Dedifferentiated amniotic fluid mesenchymal stem cell (primary cell): ENCODE data around the gene NES.

Experiments used
- DNase-seq: peaks from one replicate; pipeline ENCODE4 v3.0.0-alpha.2; 2016; ENCODE audit errors: extremely low spot score

NES gene

DNA sequence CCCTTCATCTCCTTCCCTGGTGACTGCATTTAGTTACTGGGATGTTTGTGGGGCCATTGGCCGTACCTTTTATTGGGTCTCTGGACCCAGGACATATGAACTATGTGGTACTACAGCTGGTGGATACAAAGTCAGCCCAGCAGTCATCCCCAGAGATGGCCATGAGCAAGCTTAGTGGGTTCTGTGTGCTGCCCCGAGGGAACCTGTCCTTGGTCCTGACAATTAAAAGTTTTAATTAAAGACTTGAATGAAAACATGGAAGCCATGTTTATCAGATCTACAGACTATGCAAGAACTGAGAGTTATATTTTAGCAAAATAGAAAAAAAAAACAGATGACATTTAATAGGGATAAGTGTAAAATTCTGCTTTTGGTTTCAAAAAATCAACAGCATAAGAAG, 2.8 kb upstream of the NES start:
- no peak for DNase-seq

DNA sequence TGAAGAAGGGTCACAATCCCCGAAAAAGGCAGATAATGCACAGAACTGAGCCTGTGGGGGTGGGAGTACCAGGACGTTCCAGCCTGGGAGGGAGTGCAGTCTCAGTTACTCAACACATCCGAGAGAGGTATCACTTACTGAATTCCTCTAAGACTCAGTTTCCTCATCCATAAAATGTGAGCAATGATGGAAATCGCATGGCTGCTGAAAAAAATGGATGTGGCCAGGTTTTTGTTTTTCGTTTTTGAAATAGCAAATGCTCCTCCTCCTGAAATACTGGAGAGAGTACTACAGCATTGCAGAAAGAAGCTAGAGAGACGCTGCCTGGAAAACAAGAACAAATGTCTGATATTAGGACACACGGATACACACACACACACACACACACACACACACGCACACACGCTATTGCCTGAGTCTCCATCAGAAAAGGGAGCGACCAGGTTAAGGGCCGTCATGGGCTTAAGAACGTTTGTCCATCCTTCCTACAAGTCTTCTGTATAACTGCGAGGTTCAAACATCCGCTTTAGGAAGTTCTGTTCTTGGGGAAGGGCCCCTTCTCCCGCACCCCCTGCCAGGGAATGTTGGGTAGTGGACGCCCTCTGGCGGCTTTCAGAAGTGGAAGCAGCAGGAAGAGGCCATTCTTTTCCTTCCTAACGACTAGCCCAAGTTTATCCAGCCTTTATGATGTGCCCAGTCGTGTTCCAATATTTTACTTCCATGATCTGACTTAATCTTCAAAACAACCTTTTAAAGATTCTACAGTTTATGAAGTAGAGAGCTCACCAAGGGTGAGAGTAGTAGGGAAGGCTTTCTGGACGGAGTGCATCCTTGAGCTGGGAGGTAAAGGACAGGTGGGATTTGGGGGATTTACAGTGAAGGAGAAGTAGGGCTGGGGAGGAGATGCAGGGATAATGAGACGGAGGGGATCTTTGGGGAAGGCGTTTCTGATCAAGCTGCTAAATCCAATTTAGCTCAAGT, 699 bp upstream of the NES start:
- peak; percentile 77 for DNase-seq

GRCh38 chr1:156676114-156676819, 940 bp downstream of the NES start:
- no peak for DNase-seq

- no peak for DNase-seq
Measured at GRCh38 chr1:156675210-156676113, 1.7 kb downstream of the NES start.

DNA sequence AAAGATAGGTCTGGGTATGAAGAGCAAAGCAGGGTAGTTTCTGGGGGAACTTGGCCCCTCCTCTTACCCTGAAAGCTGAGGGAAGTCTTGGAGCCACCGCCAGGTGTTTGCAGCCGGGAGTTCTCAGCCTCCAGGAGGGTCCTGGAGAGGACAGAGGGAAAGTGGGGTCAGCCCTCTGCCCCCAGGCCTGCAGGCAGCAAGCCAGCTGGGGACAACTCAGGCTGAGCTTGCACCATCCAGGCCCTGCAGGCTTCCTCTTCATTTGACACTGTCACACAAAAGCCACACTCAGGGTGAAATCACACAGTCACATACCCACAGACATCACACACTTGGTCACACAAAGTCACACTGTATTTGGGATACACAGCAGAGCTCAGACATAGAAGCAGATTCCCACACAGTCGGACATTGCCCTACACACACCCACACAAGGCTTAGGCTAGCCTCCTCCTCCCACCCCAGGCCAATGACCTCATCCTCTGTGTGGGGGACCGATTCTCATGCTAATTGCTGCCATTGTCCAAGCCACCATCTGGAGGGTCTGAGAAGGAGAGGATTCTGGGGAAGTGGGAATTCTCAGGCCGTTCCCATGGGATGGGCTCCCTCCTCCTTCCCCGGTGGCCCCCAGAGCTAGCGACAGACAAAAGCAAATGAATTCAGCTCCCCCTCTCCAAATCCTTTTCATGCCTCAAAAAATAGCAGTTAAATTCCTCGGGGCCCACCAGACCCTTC, 3.7 kb downstream of the NES start:
- no peak for DNase-seq

- no peak for DNase-seq
Measured at GRCh38 chr1:156671804-156672203, 5.4 kb downstream of the NES start.

DNA sequence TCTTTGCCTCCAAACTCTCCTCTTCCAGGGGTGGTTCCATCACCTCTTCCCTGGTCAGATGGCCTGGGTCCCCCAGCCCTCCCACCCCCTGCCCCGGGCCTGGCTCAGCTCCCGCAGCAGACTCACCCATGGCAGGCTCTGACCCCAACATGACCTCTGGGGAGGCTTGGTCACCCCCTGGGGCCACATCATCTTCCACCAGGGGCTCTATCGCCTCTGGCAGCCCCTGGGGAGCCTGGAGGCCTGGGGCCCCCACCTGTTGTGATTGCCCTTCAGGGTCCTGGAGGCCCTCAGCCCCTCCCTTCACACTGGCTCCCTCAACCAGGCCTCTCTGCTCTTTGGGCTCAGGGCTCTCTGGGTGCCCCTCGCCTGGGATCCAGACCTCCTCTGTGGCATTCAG, 6.4 kb downstream of the NES start:
- DNase-seq = no peak

GRCh38 chr1:156670359-156670758, 6.8 kb downstream of the NES start:
- DNase-seq = no peak

DNA sequence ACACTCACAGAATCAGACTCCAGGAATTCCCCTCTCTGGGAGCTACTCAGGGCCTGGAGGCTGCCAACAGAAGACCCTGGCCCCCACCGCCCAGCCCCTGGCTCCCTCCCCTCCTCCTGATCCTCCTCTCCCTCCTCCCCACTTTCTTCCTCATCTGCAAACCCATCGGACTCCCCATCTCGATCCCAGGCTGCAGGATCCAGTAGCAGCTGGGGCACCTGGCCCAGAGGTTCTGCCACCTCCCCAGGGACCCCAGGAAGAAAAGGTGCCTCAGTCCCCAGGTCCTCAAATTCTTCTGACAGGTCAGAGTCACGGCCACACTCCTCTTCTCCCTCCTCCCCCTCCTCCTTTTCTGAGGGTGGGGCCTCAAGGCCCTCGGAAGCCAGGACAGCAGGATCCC, 7.4 kb downstream of the NES start:
- no peak for DNase-seq

DNA sequence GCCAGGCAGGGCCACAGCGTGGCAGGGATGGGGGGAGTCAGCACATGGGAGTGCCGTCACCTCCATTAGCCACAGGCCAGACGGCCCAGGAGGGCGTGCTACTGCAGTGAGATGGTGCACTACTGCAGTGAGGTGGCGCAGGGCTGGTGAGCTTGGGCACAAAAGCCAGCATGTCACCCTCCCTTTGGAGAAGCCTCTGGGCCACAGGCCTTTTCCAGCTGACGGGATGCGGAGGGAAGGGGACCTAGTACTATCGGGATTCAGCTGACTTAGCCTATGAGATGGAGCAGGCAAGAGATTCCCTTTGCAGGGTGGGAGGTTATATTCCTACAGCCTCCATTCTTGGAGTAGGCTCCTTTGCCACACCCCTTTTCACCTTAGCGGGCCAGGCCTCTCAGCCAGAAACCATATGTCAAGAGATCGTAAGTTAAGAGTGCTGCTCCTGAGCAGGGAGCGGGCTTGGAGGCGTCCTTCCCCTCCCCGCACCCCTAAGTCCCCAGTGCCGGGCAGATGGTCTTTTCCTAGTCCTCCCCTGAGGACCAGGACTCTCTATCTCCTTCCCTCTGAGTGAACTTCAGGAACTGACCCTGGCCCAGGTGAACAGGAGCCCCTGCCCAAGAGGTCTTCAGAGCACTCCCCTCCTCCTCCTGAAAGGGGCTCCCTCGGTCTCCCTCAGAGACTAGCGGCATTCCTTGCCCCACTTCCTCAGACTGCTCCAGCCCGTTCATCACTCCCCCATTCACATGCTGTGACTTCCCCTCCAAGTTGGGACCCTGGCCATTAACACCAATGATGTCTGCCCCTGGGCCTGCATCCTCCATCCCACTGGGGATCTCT, 8.2 kb downstream of the NES start:
- DNase-seq = no peak

DNA sequence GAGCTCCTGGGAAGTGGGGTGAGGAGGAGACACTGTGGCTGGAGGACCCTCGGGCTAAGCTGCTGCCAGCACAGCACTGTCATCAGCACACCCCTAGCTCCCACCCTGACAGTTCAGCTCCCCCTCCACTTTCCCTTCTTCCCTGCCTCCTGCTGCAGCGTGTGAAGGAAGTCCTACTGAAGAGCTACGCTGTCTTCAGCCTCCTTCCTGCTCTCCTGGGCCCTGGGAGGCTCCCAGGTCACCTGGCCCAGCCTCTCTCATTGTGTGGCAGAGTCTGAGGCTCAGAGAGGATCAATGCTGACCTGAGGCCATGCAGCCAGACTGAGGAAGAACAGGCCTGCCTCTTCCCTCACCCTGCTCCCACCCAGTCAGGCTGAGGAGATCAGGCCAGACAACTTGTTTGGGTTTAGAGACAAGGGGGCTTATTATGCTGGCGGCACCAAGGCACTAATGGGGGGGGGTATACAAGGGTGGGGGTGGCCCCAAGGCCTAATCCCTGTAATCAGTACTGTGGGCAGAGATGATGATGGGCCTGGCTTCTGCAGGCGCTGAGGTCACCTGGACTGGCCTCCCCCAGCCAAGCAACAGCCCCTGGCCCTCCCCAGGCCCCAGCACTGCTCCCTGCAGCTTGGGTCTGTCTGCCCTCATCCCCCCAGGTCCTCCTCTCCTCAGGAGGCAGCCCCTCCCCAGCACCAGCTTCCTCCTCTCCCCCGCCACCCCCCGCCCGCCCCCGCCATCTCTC, 9.1 kb downstream of the NES start:
- DNase-seq = no peak

DNA sequence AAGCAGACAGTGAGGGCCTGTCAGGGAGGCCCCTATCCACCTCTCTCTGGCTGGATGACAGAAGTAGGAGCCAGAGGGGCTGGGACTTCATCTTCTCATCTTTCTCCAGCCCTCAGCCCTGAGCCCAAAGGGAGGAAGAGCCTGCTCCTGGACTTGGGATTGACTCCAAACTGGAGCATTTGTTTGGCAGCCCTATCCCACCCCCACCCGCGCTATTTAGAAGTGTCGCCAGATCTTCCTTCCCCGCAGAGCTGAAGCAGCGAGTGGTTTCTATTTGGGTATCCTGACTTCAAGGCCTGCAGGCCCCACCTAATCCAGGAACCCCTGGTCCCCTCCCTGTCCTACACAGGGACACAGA, 9.6 kb downstream of the NES start:
- no peak for DNase-seq

DNA sequence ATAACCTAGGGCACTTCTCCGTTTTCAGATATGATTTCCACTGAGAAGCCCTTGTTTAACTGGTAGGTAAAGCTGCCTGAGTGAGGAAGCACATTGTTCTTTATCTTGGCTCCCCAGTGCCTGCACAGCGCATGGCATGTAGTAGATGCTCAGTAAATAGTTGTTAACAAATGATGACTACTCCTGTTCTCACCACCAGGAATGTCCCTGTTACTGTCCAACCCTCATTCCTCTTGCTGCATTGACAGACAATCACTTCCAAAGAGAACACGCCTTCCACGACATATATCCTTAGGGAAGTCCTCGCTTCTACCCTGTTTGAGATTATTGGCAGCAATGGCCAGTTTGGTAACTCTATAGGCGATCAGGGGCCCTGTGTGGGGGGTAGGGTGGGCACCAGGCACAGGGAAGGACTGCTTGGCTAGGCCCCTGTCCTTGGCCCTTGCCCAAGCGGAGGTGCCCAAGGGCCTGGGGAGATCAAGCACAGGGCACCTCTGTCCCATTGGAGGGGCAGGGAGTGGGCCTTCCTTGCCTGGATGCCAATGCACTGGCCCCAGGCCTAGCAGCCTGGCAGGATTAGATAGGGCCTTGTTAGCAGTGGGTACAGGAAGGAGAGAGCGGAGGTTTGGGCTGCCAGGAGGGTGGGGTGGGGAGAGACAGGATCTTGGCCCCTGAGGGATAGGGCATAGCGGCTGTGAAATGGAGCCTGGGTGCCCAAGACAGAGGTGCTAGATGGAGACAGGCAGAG, 10.2 kb downstream of the NES start:
- no peak for DNase-seq

DNA sequence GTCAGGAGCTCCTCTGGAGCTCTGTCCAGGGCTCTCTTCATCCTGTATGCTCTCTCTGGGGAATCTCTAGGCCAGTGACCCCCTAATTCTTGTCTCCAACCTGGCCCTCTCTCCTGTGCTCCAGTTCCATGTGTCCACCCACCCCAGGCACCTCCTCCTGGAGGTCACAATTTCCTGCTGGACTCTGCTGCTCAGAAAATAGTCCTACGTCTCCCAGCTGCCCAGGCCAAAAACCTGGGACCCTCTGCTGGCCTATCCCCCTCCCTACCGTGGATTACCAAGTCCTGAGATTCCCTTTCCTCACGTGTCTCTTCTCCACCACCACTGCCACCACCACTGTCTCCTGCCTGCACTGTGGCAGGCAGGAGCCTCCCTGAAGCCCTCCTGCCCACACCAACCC, 11.7 kb downstream of the NES start:
- no peak for DNase-seq

- no peak for DNase-seq
Measured at GRCh38 chr1:156664767-156665411, 12.3 kb downstream of the NES start.

DNA sequence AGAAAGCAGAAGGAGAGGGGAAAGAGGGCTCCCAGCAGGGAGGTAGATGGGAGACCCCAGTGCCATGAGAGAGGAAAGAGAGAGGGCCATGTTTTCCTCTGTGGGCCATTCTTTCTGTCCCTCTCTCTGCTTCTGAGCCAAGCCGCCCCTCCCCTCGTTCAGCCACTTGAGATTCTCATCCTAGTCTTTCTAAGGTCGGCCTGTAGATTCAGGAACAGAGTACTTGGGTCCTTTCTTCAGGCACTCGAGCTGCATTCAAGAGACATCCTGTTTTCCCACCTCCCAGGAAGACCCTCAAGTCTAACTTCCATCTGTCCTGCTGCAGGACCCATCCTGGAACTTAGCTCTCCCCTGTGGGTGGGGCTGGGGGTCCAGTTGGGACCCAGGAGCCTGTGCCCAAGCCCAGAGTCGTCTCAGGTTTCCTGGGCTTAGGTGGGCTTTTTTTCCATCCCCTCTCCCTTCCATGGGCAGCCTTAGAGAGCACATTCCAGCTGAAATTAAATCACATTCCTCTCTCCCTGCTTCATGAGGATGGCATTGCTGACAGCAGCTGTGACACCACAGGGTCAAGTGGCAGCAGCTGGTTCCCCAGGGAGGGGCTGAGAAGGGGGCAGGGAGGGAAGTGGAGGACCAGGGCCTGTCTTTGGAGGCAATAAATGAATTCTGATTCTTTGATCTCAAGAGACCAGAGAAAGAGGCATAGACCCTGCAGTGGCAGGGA, 13.0 kb downstream of the NES start:
- DNase-seq = no peak

DNA sequence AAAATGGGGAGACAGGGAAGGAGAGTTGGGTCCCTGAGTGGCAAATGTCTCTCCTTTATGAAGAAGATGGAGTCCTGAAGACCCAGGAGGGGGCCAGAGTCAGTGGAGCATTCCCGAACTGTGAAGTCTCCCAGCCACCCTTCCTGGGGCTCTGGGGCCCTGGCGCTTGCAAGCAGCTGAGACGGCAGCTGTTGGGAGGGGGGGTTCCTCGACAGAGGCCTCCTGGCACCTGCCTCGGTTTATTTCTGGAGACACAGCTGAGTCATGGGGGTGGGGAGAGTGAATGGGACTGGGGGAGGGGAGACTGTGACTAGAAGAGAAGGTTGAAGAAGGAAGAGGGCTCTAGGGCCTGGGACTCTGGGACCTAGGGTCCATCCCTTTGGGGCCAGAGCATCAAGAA, 14.0 kb downstream of the NES start:
- no peak for DNase-seq

DNA sequence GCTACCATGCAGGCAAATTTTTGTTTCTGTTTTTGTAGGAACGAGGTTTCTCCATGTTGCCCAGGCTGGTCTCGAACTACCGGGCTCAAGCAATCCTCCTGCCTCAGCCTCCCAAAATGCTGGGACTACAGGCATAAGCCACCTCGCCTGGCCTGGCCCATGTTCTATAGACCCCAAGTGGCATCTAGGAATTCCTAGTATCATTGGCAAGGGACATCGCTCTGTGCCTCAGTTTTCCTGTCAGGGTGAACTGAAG, 14.5 kb downstream of the NES start:
- DNase-seq = no peak
